HTR-8/SVneo (cell line): ENCODE data around the gene TALDO1.

Experiments used
- DNase-seq: peaks from one replicate; pipeline ENCODE4 v3.0.0; 2011; ENCODE audit warnings: low spot score, mixed read lengths; ENCODE audit not compliant: insufficient read length
- FAIRE-seq: peaks from 2 replicates; lab custom pipeline; 2011; peaks lifted over from hg19 to GRCh38; lab: Jason Lieb, UNC

The TALDO1 gene

DNA sequence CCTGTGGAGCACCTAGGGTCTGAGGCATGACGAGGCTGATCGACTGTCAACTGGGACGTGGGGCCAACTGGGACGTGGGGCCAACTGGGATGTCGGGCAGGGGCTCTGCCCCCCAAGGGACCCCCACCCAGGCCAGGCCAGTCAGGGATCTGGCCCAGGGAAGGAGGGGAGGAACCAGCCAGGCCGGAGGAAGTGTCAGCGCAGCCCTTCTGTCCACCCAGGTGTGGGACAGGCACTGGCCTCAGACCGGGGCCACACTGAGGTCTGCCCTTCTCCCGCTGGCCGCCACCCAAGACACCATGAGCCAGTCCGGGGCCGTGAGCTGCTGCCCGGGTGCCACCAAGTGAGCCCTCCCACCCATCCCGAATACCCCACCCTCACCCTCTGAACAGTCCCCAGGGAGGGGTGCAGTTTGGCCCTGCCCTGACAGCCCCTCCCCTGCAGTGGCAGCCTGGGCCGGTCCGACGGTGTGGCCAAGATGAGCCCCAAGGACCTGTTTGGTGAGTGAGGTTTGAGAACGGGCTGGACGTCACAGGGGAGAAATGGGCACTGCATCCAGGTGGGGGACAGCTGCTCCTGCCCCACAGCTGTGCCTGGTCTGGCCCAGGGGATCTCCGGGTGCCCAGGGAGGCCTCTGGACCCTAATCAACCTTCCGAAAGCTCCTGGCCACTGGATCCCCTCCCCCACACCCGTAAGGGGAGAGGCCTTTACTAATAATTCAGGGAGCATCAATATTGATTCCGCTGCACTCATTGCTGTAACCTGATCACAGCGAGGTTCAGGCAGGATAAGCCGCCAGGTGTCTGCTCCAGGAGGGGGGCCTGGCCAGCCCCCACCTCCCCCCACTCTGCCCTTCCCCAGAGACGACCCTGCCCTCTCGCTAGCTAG lies 37.9 kb upstream of the TALDO1 start:
- DNase-seq (no peak), FAIRE-seq (no peak)

DNA sequence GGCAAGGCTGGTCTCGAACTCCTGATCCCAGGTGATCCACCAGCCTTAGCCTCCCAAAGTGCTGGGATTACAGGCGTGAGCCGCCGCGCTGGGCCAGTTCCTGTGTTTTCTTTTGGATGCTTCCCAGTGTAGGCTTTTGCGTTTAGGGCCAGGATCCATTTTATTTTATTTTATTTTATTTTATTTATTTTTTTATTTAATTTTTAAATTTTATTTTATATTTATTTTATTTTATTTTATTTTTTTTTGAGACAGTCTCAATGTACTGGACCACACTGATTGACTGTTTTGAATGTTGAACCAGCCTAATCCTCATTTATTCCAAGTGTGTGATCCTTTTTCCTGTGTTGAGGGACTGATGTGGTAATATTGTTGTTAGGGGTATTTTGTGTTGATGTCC lies 32.8 kb upstream of the TALDO1 start:
- FAIRE-seq = no peak

DNA sequence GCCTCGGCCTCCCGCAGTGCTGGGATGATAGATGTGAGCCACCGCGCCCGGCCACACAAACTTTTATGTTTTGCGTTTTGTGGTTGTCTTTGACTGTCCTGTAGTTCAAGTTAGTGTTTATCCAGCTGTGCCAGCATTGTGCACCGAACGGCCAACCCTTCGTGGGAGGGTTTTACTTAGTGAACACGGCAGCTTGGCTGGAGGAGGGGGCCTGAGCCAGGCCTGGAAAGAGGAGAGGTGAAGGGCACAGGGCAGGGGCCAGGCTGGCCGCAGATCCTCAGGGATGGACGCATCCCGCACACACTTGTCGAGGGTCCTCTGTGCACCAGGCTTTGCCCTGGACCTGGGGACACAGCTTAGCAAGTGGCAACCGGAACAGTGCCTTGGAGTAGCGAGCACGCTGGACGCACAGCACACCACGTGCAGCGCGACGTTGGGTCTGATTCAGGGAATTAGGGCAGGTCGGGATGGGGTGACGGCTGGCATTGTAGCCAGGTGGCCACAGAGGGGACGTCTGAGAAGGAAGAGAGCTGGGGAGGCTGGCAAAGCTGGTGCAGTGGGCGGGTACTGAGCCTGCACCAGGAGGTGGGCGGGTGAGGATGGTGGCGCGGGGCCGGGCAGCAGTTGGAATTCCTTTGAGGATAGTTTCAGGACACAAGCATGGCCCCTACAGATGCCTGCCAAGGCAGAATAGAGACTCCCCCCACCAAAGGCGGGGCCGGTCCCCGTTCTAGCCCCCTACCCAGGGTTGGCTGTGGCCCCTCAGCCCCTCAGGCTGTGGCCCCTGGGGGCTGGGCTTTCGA lies 27.8 kb upstream of the TALDO1 start:
- no peak for FAIRE-seq
- DNase-seq = no peak

More for the DNA sequence above, 32.8 kb upstream of the TALDO1 start:
- DNase-seq = no peak

DNA sequence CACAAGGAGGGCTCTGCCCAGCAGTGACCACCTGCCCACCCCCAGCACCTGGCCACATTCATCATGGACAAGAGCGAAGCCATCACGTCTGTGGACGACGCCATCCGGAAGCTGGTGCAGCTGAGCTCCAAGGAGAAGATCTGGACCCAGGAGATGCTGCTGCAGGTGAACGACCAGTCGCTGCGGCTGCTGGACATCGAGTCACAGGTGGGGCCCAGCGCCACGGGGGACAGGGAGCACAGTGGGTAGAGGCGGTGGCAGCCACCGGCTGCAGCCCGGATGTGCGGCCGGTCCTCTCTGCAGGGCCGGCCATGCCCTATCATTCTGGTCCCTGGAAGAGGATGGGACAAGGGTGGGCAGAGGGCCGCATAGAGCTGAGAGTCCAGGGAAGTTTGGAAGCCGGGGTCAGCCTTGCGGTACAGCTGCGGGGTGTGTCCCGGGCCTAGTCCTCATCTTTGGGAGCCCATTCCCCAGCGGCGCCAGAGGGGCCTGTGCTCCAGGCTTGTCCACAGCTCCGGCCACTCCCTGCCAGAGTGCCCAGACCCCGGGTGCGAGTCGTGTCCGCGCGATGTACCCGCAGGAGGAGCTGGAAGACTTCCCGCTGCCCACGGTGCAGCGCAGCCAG lies 27.1 kb upstream of the TALDO1 start:
- FAIRE-seq = no peak
- no peak for DNase-seq

DNA sequence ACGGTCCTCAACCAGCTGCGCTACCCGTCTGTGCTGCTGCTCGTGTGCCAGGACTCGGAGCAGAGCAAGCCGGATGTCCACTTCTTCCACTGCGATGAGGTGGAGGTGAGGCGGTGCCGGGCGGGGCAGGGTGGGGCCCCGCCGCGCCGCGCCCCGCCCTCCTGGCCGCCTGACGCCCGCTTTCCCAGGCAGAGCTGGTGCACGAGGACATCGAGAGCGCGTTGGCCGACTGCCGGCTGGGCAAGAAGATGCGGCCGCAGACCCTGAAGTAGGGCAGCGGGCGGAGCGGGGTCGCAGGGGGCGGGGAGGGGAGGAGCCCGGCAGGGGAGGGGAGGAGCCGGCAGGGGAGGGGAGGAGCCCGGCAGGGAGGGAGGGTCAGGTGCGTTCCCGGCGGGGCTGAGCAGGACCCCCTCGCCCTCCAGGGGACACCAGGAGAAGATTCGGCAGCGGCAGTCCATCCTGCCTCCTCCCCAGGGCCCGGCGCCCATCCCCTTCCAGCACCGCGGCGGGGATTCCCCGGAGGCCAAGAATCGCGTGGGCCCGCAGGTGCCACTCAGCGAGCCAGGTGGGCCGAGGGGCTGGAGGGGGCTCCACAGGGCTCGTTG lies 26.5 kb upstream of the TALDO1 start:
- FAIRE-seq (no peak), DNase-seq (no peak)

DNA sequence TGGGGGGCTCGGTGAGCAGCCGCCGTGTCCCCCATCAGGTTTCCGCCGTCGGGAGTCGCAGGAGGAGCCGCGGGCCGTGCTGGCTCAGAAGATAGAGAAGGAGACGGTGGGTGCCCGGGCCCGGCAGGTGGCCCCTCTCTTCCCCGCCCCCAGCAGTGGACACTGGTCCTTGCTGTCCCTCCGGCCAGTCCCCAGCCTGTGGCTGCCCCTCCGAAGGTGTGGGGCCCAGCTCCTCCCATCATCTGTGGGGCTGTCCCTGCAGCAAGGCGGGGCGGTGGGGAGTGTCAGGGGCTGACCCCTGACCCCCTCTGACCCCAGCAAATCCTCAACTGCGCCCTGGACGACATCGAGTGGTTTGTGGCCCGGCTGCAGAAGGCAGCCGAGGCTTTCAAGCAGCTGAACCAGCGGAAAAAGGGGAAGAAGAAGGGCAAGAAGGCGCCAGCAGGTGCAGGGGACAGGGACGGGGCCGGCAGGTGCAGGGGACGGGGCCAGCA lies 26.0 kb upstream of the TALDO1 start:
- no peak for FAIRE-seq

DNA sequence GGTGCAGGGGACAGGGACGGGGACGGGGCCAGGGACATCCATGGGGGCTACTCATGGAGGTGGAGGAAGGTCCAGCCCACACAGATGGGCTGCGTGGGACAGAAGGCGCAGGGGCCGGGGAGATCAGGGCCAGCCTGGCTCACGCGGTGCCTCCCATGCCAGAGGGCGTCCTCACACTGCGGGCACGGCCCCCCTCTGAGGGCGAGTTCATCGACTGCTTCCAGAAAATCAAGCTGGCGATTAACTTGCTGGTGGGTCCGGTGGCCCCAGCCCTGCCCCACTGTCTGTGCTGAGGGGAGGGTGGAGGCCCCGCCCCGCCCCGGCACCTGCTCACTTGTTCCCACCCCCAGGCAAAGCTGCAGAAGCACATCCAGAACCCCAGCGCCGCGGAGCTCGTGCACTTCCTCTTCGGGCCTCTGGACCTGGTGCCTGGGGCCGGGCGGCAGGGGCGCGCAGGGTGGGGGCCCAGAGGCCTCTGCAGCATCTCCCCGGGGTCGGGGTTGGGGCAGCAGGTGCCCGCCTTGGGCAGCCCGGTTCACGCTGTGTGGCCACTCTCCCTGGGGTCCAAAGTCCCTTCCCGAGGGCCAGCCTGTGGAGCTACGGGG lies 25.4 kb upstream of the TALDO1 start:
- no peak for DNase-seq
- FAIRE-seq = no peak

More for the DNA sequence above, 26.0 kb upstream of the TALDO1 start:
- no peak for DNase-seq

DNA sequence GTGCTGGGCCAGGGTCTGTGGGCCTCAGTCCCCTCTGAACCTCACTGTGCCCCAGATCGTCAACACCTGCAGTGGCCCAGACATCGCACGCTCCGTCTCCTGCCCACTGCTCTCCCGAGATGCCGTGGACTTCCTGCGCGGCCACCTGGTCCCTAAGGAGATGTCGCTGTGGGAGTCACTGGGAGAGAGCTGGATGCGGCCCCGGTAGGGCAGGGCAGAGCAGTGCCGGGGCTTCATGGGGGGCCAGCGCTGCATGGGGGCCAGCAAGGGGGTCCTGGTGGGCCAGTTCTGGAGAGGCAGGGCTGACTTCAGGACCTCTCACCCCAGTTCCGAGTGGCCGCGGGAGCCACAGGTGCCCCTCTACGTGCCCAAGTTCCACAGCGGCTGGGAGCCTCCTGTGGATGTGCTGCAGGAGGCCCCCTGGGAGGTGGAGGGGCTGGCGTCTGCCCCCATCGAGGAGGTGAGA lies 24.9 kb upstream of the TALDO1 start:
- FAIRE-seq (no peak), DNase-seq (no peak)

DNA sequence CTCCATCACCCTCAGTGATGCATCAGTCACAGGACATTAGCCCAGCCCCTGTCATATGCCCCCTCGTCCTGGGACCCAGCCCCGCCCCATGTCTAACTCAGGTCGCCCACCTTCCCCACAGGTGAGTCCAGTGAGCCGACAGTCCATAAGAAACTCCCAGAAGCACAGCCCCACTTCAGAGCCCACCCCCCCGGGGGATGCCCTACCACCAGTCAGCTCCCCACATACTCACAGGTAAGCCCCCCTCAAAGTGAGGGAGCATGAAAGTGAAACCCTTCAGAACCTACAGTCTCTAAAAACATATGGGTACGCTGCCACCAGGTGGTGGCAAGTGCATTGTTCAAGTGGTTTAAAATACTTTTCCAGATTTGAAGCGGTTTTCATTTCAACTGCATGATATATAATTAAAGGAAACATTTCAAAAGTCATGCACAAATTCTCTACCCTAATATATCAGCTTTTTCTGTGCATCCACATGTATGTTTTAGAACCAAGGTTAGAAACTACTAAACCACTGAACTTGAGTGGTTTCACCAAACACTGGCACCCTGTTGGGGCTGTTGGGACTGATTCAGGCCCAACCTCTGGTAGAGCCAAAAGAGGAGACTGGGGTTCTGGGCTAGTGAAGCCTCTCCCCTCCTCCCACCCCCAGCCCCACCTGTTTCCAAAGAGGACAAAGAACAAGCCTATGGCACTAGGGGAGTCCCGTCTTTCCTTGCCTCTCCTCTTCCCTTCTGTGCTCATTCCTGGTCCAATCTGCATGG lies 24.0 kb upstream of the TALDO1 start:
- DNase-seq (no peak), FAIRE-seq (no peak)

DNA sequence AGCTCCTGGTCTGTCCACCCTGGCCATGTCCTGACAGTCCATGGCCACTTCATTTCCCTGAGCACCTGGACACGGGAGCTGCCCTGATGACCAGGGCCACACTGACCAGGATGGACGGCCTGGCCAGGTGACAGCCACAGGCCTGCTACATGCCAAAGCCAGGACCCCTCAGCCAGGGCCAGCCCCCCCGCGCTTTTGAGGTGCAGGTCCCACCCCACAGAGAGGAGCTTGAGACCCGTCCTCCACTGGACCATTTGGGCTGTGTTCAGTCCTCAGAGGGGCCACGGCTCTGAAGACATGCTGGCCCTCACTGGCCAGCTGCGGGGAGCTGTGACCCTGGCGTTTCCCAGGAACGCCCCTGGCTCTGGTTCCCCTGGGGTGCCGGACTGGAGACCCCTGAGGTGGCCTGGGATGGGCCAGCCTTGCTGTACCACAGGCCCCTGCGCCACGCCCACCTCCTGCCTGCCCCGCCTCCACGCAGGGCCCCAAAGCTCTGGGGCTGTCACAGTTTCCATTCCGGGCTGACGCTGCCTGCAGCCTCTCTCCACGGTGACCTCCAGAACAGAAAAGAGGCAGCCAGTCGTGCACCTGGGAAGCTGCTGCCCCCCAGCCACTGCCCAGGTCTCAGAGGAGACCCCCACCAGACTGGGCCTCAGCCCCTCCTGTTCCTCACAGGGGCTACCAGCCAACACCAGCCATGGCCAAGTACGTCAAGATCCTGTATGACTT lies 23.1 kb upstream of the TALDO1 start:
- FAIRE-seq = no peak
- DNase-seq = no peak

DNA sequence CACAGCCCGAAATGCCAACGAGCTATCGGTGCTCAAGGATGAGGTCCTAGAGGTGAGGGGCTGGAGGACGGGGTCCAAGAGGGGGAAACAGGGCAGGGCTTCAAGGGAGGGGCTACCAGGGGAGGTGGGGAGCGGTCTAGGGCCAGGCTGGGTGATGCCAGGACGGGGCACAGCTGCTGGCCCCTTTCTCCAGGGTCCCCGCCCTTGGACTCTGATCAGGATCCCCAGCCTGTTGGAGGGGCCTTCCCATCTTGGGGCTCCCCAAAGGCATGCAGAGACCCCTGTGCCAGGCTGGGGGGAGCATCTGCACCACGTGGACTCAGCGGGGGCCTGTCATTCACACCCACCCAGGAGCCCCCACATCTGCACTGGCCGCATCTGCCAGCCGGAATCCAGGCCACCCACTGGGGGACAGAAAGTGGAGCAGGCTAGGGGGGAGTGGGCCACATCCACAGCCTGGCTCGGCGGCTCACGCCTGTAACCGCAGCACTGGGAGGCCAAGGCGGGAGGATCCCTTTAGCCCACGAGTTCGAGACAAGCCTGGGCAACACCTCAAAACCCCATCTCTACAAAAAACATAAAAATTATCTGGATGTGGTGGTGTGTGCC lies 22.4 kb upstream of the TALDO1 start:
- no peak for FAIRE-seq
- no peak for DNase-seq

DNA sequence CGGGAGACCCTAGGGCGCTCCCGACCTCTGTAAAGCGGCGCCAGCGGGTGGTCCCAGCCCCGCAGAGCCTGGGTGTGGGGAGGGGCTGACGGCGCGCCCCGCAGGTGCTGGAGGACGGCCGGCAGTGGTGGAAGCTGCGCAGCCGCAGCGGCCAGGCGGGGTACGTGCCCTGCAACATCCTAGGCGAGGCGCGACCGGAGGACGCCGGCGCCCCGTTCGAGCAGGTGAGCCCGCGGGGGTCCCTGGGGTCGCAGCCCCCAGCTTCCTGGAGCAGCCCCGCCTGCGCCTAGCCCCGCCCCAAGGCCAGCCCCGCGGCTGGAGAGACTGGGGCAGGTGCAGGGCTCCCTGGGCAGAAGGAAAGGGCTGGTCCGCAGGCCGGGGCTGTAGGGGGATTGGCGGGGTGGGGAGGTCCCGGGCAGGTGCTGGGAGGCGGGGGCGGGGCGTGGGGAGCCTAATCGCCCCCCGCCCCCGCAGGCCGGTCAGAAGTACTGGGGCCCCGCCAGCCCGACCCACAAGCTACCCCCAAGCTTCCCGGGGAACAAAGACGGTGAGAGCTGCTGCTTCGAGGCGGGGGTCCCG lies 21.6 kb upstream of the TALDO1 start:
- DNase-seq (no peak), FAIRE-seq (no peak)

DNA sequence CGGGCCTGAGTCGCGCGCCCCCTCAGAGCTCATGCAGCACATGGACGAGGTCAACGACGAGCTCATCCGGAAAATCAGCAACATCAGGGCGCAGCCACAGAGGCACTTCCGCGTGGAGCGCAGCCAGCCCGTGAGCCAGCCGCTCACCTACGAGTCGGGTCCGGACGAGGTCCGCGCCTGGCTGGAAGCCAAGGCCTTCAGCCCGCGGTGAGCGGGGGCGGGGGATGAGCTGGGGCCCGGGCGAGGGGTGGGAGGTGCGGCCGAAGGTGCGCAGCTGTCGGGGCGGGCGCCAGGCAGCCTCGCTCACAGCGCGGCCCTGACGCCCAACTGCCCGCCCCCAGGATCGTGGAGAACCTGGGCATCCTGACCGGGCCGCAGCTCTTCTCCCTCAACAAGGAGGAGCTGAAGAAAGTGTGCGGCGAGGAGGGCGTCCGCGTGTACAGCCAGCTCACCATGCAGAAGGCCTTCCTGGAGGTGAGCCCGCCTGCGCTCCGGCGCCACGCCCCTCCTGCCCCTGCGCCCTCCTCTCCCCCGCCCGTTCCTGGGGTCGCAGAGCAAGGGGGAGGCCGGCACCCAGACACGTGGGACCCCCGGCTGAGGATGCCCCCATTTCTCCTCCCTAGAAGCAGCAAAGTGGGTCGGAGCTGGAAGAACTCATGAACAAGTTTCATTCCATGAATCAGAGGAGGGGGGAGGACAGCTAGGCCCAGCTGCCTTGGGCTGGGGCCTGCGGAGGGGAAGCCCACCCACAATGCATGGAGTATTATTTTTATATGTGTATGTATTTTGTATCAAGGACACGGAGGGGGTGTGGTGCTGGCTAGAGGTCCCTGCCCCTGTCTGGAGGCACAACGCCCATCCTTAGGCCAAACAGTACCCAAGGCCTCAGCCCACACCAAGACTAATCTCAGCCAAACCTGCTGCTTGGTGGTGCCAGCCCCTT lies 20.7 kb upstream of the TALDO1 start:
- FAIRE-seq (no peak), DNase-seq (no peak)

DNA sequence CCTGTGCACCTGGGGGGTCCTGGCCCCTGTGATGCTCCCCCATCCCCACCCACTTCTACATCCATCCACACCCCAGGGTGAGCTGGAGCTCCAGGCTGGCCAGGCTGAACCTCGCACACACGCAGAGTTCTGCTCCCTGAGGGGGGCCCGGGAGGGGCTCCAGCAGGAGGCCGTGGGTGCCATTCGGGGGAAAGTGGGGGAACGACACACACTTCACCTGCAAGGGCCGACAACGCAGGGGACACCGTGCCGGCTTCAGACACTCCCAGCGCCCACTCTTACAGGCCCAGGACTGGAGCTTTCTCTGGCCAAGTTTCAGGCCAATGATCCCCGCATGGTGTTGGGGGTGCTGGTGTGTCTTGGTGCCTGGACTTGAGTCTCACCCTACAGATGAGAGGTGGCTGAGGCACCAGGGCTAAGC lies 20.0 kb upstream of the TALDO1 start:
- DNase-seq = no peak
- no peak for FAIRE-seq

DNA sequence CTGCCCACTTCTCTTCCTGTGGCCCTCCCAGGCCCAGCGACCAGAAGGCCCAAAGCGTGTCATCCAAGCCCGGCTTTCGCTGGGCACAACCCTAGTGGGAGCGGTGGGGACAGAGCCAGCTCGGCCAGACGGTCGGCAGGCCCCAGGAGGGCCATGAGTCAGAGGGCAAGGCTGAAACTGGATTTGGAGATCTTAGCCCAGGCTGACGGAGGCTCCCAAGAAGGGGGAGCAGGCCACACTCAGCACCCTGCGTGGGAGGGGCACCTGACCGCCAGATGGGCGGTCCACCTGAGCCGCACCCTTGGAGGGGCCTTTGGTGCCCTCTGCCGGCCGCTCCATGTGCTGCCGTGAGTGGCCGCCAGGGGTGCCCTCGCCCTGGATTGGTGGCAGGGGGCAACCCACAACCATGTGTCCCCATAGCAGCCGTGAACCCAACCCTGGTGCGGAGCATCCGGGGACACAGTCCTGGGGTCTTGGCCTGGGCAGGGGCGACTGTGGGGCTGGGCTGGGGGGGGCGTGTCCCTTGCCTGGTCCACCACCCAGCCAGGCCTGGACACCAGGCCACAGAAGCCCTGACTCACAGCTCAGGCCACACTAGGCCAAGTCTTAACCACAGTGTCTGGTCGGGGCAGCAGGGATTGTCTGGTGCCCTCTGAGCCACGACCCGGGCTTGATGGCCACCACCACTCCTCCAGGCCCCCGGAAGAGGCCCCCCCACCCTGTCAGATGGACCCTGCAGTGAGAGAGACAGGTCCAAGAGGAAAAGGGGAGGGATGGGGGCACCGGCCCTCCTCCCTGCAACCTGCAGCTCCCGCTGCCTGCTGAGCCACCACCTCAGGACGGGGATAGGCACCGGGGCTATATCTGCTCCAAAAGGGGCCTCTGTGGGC lies 19.2 kb upstream of the TALDO1 start:
- FAIRE-seq = peak; percentile 87
- peak; percentile 92 for DNase-seq
